GM19468 (cell line): ENCODE measurements around the gene TSR3.

Source experiments
- ATAC-seq: cut with Tn5 transposase; IDR thresholded peaks from one replicate; pipeline ENCODE4 v1.9.1; 2021; ENCODE audit warnings: mild to moderate bottlenecking, moderate library complexity, moderate number of reproducible peaks; ENCODE audit not compliant: unreplicated experiment; ENCODE audit errors: extremely low read depth

Gene TSR3

DNA sequence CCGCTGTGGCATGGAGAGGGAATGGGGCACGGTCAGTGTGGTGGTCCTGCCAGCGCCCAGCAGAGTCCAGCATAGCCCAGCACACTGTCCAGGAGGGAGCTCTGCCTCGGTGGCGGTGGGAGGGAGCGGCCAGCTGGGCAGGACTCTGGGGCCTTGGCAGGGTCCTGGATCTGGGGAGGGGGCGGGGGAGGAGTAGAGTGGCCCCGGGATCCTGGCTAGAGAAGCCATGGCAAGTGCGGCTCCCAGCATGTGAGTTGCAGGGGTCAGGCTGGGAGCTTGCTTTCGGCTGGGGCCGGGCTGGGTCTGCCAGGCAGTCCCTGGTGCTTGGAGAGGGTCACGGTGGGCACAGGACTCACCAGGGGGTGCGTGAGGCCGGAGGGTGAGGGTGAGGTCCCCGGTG lies 3.9 kb upstream of the TSR3 start:
- no peak for ATAC-seq

DNA sequence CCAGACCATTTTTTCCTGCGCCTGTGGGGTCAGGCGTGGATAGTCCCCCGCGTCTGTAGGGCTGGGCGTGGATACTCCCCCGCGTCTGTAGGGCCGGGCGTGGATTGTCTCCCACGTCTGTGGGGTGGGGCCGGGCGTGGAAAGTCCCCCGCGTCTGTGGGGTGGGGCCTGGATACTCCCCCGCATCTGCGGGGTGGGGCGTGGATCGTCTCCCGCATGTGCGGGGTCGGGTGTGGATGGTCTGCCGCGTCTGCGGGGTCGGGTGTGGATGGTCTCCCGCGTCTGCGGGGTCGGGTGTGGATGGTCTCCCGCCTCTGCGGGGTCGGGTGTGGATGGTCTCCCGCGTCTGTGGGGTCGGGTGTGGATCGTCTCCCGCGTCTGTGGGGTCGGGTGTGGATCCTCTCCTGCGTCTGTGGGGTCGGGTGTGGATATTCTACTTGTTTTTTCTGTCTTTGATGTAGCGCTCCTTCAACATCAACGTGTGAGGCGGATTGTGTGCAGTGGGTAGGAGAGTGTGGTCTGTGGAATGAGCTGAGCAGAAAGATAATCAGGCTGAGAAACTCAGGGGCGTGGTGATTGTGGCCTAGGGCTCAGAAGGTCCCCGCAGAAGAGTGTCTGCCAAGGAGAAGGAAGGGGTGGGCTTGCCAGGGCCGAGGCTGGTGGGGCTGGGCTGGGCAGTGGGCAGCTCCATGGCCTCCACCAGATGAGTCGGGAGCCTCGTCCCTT lies 3.3 kb upstream of the TSR3 start:
- ATAC-seq: no peak

DNA sequence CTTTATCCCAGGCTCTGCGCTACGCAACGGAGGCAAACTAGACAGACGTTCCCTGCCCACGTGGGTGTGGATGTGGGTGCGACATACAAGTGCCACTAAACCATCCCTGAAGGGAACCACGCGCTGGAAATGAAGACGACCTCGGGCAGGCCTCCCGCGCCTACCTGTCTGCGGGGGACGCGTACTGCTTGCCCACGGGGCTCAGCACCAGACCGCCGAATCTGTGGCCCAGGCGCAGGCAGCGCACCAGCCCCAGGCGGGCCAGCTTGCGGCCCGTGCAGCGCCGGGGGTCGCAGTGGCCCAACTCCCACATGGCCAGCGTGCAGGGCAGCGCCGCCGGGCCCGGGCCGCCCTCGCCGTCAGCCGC lies 480 bp downstream of the TSR3 start:
- no peak for ATAC-seq

DNA sequence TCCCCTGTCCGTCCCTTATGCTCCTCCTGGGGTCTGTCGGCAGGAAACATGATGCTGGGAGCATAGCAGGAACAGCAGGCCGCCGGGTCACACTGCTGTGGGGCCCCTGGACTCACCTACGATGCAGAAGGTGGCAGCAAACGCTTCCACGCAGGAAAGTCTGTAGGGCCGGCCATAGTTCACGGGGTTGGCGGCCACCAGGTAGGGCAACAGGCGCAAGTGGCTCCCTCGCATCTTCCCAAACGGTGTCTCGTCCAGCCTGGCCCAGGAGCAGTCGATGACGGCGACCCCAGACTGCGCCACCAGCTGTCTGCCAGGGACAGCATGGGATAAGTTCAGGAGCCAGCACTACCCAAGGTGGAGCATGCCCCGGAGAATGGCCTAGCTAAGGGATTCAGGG lies 987 bp downstream of the TSR3 start:
- no peak for ATAC-seq

DNA sequence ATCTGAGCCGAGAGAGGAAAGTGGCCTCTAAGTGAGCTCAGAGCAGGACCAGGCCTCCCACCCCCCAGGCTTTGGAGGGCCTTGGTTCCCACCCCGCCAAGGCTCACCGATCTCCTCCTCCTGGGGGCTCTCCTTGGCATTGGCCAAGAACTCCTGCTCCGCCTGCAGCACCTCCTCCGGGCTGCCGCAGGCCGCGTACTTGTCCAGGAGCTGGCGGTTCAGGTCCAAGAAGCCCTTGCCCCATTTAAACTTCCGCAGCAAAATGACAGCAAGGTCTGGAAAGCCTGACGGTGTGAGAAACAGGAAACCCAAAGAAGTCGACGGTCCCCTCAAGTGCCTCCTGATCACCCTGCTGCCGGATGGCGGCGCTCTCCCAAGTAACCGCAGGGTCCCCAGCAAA lies 1.7 kb downstream of the TSR3 start:
- ATAC-seq: no peak

DNA sequence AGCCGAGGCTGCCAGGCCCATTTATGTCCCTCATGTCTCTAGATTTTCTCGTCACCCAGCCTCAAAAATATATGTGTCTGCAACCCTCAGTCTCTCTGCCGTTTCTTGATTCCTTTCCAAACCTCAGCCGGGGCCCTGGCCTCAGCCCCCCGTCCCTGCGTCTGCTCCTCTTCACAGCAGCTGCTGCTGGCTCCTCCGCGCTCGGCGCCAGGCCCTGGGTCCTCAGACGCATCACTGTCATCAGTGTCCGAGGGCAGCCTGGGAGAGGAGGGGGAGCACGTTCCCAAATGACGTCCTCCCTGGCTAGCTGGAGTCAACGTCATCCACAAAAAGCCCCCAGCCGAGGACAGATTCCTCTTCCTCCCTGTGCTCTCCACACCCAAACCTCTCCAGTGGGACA lies 2.3 kb downstream of the TSR3 start:
- ATAC-seq: no peak

DNA sequence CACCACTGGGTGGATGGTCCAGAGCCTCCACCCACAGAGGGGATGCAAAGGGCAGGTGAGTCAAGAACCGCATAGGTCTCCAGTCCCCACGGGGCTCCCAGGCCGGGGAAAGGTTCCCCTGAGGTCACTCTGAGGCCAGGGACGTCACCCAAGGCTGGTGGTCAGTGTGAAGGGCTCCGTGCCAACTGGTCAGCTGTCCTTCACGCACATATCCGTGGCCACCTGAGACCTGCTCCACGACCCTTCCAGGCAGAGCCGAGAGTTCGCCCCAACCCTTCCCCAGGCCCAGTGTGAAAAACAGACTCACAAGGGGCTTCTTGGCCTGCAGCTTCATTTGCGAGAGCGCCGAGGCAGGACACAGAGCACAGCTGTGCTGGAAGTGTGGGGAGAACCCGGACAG lies 2.8 kb downstream of the TSR3 start:
- ATAC-seq: no peak

DNA sequence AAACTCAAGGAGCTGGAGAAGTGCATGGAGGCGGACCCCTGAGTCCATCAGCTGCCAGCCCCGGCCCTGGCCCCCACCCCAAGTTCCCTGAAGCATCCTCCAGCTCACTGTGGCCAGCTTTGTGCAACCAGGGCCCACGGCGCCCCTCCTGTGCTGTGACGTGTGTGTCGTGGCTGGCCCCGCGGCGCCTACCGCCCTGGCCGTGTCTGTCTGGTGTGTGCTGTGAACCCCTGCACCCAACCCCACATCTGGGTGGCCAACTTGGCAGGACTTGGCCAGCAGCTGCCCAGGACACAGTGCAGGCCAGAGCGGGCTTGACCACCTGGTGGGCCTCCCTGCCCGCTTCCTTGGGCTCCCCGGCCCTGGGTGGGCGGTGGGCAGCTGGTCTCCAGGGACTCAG lies 3.2 kb downstream of the TSR3 start:
- ATAC-seq: no peak

DNA sequence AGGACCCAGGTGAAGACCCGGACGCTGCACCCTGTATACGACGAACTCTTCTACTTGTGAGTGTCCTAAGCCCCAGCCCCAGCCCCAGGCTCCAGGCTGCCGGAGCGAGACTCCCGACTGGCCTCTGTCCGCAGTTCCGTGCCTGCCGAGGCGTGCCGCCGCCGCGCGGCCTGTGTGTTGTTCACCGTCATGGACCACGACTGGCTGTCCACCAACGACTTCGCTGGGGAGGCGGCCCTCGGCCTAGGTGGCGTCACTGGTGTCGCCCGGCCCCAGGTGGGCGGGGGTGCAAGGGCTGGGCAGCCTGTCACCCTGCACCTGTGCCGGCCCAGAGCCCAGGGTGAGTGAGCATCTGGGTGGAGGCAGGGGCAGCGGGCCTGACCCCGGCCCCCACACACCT lies 3.7 kb downstream of the TSR3 start:
- no peak for ATAC-seq

DNA sequence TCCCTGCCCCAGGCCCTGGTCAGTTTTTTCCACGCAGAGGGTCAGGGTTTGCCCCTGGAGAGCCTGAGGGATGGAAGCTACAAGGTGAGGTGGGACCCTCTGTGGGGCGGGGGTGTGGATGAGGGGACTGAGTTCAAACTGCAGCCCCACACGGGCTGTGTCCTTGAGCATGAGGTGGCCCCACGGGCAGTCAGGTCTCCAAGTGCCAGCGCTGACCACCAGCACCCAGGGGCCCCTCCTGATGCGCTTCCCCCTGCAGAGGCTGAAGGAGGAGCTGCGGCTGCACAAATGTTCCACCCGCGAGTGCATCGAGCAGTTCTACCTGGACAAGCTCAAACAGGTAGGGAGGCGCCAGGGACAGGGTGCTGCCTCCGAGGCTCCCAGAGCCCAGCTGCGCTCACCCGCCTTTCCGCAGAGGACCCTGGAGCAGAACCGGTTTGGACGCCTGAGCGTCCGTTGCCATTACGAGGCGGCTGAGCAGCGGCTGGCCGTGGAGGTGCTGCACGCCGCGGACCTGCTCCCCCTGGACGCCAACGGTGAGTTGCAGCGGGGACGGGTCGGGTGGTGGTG lies 4.3 kb downstream of the TSR3 start:
- no peak for ATAC-seq

DNA sequence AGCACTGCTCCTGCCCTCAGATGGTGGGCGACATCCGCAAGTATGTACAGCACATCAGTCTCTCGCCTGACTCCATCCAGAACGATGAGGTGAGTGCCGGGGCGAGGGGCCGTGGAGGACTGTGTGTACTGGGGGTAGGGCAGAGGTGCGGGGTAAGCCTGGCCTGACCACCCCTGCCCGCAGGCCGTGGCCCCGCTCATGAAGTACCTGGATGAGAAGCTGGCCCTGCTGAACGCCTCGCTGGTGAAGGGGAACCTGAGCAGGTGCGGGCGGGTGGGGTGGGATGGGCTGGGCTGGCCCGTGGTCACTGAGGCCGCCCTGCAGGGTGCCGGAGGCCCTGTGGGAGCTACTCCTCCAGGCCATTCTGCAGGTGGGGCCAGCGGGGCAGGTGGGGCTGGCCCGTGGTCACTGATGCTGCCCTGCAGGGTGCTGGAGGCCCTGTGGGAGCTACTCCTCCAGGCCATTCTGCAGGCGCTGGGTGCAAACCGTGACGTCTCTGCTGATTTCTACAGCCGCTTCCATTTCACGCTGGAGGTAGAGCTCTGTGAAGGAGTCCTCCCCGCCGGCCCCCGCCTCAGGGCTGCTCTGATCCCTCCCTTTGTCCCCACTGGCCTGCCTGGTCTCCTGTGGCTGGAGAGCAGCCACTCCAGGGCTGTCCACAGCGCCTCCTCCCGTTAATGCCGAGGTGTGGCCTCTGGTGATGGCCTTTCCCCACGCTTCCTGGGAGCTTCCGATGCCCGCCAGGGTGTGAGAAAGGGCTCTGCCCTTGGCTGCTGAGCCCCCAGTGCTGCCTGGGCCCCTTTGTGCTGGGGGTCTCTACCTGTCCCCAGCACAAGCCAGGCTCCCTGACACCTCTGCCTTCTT lies 5.0 kb downstream of the TSR3 start:
- no peak for ATAC-seq

DNA sequence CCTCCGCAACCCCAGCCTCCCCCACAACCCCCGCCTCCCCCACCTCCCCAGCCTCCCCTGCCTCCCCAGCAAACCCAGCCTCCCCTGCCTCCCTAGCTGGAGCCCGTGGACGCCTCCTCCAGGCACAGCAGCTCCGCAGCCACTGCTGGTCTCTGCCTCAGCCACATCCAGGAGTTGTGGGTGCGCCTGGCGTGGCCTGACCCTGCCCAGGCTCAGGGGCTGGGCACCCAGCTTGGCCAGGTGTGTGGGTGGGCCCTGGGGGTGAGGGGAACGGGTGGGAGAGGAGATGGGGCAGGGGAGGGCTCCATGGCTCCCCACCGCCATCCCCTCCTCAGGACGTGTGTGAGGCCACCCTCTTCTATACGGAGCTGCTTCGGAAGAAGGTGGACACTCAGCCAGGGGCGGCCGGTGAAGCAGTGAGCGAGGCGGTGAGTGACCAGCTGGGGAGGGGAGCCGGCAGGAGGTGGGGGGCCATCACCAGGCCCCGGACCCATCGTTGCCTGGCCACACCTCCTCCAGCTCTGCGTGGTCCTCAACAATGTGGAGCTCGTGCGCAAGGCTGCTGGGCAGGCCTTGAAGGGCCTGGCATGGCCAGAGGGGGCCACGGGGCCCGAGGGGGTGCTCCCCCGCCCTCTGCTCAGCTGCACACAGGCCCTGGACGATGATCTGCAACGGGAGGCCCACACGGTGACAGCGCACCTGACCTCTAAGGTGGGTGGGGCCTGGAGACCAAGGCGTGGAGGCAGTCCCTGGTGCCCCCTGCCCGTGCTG lies 5.8 kb downstream of the TSR3 start:
- no peak for ATAC-seq

DNA sequence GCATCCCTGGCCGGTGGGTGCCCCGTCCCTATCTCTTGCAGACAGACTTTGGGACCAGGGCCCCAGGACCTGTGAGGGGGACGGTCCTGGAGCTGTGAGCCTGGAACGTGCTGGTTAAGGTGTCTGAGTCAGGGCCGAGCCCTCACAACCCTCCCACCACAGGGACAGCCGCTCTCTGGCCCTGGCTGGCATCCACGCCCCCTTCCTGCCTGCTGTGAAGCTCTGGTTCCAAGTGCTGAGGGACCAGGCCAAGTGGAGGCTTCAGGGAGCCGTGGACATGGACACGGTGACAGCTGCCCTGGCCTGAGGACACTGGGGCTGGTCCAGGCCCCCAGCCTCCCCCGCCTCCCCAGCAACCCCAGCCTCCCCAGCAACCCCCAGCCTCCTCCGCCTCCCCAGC lies 6.6 kb downstream of the TSR3 start:
- no peak for ATAC-seq

DNA sequence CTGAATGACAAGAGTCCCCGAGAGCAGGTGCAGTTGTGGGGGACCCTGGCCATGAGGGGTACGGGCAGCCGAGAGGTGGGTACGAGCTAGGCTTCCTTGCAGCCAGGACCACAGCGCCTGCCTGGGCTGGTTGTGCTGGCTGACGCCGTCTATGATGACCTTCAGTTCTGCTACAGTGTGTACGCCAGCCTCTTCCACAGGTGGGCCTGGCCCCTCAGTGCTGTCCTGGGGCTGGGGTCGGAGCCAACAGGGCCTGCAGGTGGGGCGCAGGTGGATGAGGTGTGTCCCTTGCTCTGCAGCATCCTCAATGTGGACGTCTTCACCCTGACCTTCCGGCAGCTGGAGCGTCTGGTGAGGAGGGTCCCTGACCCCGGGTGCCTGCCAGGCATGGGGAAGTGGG lies 7.2 kb downstream of the TSR3 start:
- no peak for ATAC-seq

DNA sequence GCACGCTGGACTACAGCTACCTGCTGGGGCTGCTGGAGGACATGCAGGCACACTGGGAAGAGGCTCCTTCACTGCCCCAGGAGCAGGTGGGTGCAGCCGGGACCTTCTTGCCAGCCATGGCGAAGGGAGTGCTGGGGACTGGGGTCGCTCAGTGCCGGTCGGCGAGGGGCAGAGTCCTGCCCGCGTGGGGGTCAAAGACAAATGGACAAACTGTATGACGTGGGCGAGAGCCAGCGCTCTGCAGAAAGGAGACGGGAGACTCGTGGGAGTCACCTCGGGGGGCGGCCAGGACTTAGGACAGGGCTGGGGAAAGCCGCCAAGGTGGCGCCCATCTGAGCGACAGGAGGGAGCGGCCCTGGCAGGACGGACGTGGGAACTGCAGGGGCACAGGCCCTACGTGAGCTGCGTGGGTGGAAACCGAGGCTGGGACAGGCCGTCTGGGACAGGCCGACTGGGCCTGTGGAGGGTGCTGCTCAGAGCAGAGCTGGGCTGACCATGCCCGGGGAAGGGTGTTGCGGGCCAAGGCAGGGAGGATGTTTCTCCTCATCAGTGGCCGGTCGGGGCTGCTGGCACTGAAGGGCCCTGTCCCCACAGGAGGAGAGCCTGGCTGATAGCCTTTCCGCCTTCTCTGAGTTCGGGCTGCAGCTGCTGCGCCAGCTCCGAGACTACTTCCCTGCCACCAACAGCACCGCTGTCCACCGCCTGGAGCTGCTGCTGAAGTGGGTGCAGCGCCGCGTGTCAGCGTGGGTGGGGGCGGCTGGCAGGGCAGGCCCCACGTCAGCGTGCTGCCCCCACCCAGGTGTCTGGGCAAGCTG lies 8.0 kb downstream of the TSR3 start:
- no peak for ATAC-seq

DNA sequence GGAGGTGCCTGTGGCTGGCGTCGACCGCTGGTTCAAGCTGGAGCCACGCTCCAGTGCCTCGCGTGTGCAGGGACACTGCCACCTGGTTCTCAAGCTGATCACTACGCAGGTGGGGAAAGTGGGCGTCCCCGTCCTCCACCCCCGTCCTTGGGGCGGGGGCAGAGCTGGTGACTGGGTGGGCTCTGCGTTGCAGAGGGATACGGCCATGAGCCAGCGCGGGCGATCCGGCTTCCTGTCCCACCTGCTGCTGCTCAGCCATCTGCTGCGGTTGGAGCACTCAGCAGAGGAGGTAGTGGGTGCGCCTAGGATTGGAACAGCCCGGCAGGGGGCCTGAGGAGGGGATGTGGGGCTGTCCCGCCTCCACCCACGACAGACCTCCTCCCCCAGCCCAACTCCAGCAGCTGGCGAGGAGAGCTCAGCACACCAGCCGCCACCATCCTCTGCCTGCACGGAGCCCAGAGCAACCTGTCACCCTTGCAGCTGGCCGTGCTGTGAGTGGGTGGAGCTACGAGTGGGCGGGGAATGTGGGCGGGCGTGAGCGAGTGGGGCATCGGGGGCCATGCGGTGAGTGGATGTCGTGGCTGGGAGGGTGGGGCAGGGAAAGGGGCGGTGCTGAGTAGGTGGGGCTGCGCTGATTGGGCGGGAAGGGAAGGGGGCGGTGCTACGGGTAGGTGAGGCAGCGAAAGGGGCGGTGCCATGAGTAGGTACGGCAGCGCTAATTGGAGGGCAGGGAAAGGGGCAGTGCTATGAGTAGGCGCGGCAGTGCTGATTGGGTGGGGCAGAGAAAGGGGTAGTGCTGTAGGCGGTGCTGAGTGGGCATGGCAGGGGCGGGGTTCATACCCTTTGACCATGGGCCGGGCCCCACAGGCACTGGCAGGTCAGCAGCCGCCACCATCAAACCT lies 8.9 kb downstream of the TSR3 start:
- ATAC-seq: peak; percentile 55

DNA sequence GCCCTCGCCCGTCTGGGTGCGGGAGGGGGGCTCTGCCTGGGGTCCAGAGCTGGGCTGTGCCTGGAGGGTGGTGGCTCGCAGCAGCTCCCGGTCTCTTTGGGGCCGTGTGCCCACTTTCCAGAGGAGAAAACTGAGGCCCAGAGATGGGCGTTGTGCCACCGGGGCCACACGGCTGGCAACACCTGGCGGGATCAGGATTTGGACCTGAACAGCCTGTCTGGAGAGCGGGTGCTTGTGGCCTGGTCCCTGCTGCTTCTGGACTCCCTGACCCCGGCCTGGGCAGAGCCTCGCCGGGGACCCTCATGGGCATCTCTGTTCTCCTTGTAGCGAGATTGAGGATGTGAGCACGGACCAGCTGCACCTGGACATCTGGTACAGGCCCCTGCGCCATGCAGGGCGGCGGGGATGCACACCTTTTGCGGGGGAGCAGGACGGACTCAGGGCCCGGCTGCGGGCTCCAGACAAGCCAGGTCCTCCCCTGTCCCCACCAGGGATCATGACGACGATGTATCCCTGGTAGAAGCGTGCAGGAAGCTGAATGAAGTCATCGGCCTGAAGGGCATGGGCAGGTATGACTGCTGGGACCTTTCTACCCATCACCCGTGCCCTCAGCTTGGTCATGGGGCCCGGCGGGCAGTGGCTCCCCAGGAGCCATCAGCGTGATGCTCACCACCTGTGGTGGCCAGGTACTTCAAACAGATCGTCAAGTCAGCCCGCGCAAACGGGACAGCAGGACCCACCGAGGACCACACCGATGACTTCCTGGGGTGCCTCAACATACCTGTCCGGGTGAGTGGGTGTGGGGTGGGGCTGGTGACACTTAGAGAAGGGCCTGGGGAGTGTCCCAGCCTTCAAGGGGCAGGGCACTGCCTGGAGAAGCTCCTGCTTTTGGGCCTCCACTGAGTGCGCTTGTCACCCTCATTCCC lies 9.9 kb downstream of the TSR3 start:
- no peak for ATAC-seq
